Astrocyte of the spinal cord (primary cell): ENCODE results near the gene PPM1H.
A peak's percentile ranks its signal among the peaks of the same experiment; 100 is the strongest.
"Not testable (repeated sequence)": the region's sequence is repeated elsewhere in the genome, so short reads cannot be mapped to it uniquely, and the experiment has no call there.

Experiments
- DNase-seq: peaks from one replicate; pipeline ENCODE4 v3.0.0; 2011; ENCODE audit warnings: low read depth, low spot score
- H3K4me3 ChIP-seq: 2 replicates; pipeline ENCODE4 v1.5.1; 2011; ENCODE audit warnings: low read depth, mild to moderate bottlenecking, low read length, moderate library complexity
- CTCF ChIP-seq: IDR thresholded peaks from 2 replicates; pipeline ENCODE4 v1.5.1; 2012; ENCODE audit warnings: low read depth, mild to moderate bottlenecking, low read length, inconsistent platforms
- in situ Hi-C: cut with HindIII; loops from 2 replicates; pipeline ENCODE4 v1.10.0; 2017; ENCODE audit warnings: low sequenced_read_pairs

Gene PPM1H

DNA sequence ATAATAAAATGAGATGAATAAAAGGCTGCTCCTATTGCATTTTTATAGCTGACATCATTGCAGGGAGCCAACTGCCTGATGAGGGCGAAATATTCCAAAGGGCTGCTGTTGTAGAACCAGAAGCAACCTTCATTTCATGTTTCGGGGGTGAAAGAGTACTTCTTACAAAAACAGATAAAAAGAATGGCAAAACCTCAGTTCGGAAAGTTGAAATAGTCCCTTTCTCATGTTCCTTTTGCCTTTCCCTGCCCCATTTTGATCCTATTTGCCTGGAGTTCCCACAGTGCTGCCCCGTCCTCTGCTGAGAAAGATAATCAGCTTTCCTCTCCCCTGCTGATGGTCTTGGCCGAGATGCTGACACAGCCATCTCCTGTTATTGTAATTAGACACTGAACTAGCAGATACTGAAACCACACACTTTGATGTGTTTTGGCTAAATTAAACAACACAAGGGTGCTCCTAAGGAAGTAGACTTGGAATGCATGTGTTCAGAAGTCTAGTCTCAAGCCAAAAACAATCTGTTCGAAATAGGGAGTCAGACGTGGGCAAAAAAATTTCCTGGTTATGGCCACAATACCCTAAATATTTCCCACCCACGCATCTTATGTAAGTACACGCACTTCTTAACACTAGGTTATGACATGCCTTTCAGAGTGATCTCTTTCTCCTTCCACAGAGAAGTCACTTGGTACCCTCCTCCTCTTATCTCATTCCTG, 117.2 kb downstream of the PPM1H start:
- DNase-seq: peak; percentile 94
- peak overlapping the region; percentile 9 for H3K4me3 ChIP-seq

GRCh38 chr12:62814243-62814642, 120.7 kb downstream of the PPM1H start:
- no peak for DNase-seq
- TF ChIP-seq CTCF: no peak
- in situ Hi-C loops: no loop called here
- no peak overlapping the region for H3K4me3 ChIP-seq

More for the DNA sequence above, 117.2 kb downstream of the PPM1H start:
- TF ChIP-seq CTCF: peak; percentile 26
- in situ Hi-C loops: no loop called here

DNA sequence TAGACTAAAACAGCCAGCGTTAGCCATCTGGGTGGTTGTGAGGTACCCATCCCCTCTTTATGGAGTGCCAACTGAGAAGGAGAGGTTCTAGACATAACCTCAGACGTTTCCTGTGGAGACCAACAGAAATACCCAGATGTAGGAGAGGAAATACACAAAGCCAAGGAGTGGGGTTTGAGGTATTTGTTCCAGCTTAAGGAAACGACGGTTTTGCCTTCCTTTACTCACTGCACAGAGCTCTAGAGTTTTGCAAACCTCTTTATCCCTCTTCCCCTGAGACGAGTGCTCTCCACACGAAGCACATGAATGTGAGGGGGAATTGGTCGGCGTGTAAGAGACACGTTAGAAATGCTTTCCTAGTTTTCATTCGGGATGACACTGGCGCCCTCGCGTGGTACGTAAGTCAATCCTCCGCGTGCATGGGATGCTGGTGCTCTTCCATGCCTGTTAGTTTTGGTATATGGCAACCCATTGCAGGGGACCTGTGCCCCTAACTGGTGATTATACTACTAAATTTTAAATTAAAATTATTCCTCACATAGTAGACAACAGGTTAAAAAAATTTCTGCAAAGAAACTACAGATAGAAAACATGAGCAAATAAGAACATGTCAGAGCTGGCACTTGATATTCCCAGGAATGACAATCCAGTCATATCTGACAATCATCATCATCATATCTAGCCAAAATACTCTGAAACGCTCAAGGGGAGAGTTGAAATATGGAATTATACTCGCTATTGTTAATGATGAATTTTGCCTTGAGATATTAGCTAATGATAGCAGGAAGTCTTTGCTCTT, 121.7 kb downstream of the PPM1H start:
- peak; percentile 76 for TF ChIP-seq CTCF
- in situ Hi-C loops: no loop called here
- DNase-seq: peak; percentile 69
- no peak overlapping the region for H3K4me3 ChIP-seq

- H3K4me3 ChIP-seq, DNase-seq, in situ Hi-C loops: not testable (repeated sequence)
Observed at GRCh38 chr12:62811481-62811880, 123.5 kb downstream of the PPM1H start.

- no peak for DNase-seq
- H3K4me3 ChIP-seq: no peak overlapping the region
- in situ Hi-C loops: no loop called here
- no peak for TF ChIP-seq CTCF
Observed at GRCh38 chr12:62808166-62808879, 126.6 kb downstream of the PPM1H start.

- TF ChIP-seq CTCF: no peak
- in situ Hi-C loops: no loop called here
- H3K4me3 ChIP-seq: no peak overlapping the region
- DNase-seq: no peak
Observed at GRCh38 chr12:62806893-62807292, 128.1 kb downstream of the PPM1H start.
